ENCODE results near the gene WDR17.

- TF ChIP-seq POLR2A (IDR thresholded peaks at IDR 0.05) (no peak), CTCF (IDR thresholded peaks at IDR 0.05) (no peak)
These were observed 12.9 kb upstream of the WDR17 start for GRCh38 chr4:176052744-176053143.
